D721Med (cell line): ENCODE results near the gene PIK3R2.

Experiments
- DNase-seq: peaks from one replicate; pipeline ENCODE4 v3.0.0; 2011; ENCODE audit warnings: low spot score; ENCODE audit not compliant: insufficient read length
- FAIRE-seq: peaks from 2 replicates; lab custom pipeline; 2011; peaks lifted over from hg19 to GRCh38; lab: Jason Lieb, UNC
- TF ChIP-seq, protein P1 (sequence below): IDR thresholded peaks from 2 replicates; pipeline ENCODE4 v1.5.1; 2012; ENCODE audit warnings: mild to moderate bottlenecking, control low read depth; ENCODE audit not compliant: insufficient read depth; ENCODE audit errors: missing control alignments

PIK3R2 gene

DNA sequence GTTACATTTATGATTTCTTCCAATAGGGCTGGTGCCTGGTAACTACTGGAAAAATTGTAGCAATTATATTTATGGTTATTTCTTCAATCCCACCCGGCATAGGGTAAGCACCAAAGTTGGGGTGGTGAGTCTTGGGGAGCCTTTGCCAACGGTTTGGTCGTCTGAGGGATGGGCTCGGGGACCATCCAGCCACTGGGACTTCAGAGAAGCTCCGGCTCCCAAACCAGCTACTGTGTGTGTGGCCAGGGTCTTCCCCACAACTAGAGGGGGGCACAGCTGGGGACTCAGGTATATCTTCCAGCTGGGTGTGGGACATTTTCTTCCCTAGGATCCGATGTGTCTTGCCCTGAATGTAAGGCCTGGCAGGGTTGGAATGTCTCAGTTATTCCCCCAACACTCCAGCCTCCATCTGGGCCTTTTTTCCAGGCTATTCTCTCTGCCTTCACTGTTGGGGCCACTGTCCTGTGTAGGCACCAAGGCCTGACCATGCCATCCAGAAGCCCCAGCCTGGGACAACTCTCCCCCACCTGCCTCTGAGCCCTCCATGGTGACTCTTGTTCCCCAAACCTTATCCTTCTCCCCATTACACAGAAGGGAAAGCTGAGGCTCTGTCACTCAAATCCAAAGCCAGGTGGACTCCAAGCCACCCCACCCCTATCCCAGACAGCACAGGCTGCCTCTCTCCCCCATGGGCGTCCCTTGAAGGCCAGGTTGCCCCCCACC, 19.5 kb downstream of the PIK3R2 start:
- DNase-seq (no peak), FAIRE-seq (no peak)
- TF ChIP-seq, protein P1, sequence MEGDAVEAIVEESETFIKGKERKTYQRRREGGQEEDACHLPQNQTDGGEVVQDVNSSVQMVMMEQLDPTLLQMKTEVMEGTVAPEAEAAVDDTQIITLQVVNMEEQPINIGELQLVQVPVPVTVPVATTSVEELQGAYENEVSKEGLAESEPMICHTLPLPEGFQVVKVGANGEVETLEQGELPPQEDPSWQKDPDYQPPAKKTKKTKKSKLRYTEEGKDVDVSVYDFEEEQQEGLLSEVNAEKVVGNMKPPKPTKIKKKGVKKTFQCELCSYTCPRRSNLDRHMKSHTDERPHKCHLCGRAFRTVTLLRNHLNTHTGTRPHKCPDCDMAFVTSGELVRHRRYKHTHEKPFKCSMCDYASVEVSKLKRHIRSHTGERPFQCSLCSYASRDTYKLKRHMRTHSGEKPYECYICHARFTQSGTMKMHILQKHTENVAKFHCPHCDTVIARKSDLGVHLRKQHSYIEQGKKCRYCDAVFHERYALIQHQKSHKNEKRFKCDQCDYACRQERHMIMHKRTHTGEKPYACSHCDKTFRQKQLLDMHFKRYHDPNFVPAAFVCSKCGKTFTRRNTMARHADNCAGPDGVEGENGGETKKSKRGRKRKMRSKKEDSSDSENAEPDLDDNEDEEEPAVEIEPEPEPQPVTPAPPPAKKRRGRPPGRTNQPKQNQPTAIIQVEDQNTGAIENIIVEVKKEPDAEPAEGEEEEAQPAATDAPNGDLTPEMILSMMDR = no peak

- FAIRE-seq (no peak), DNase-seq (no peak)
- TF ChIP-seq, protein P1 = no peak
Observed at GRCh38 chr19:18173054-18173571, 20.1 kb downstream of the PIK3R2 start.

- DNase-seq (peak; percentile 94), FAIRE-seq (no peak)
- TF ChIP-seq, protein P1 = no peak
Observed at GRCh38 chr19:18173572-18174288, 20.8 kb downstream of the PIK3R2 start, which contains the start of gene IFI30. TSS of gene IFI30 (plus strand) at chr19:18173813. CDS start at chr19:18173842, 29 bp downstream.

DNA sequence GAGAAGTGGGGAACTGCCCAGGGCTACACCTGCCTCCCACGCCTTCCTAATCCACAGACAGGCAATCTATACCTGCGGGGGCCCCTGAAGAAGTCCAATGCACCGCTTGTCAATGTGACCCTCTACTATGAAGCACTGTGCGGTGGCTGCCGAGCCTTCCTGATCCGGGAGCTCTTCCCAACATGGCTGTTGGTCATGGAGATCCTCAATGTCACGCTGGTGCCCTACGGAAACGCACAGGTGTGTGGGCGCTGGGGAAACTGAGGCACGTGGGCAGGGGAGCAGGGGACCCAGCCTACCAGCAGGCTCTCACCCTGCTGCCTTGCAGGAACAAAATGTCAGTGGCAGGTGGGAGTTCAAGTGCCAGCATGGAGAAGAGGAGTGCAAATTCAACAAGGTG, 22.0 kb downstream of the PIK3R2 start:
- FAIRE-seq = no peak
- TF ChIP-seq, protein P1 = no peak

GRCh38 chr19:18176367-18177310, 23.7 kb downstream of the PIK3R2 start:
- TF ChIP-seq, protein P1 = no peak
- DNase-seq (no peak), FAIRE-seq (no peak)

More for the DNA sequence above, 22.0 kb downstream of the PIK3R2 start:
- no peak for DNase-seq

DNA sequence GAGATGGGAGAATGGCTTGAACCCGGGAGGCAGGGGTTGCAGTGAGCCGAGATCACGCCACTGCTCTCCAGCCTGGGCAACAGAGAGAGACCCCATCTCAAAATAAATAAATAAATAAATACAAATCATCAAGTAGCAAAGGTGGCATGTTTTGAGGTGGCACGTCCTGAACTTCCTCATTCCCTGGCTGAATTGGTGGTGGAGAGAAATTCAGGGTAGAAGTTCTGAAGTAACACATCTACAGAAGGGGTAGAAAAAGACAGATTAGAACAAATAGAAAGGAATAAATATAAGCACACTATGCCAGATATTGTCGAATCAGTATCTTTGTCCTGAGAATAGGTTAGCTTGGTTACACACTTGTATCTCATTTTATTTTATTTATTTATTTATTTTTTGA, 27.0 kb downstream of the PIK3R2 start:
- DNase-seq (no peak), FAIRE-seq (no peak)
- TF ChIP-seq, protein P1 = no peak
